Liver (tissue), 9 donors: Measurements from ENCODE around the gene BOD1L1. TPM values are rescaled to one million over a fixed set of nuclear protein-coding genes. Genes with fewer than 3 reads are reported as not detected.

Experiments
- DNase-seq: peaks from one replicate; pipeline ENCODE4 v3.0.0-alpha.2; 2017; ENCODE audit warnings: low spot score
- H3K27ac ChIP-seq, 2 donors: one replicate each; pipeline ENCODE4 v1.7.0; 2013; ENCODE audit warnings: inconsistent platforms in 2 of 2, low read length in 2 of 2, control low read depth in 1 of 2, low read depth in 1 of 2, mild to moderate bottlenecking in 1 of 2
- H3K27me3 ChIP-seq, 4 donors: one replicate each; pipeline versions ENCODE4 v1.6.1 to v1.7.0; 2013; ENCODE audit warnings: low read length in 3 of 4, inconsistent platforms in 1 of 4, mild to moderate bottlenecking in 1 of 4, moderate library complexity in 1 of 4; ENCODE audit not compliant: control insufficient read depth in 4 of 4, insufficient read depth in 4 of 4
- H3K36me3 ChIP-seq, 4 donors: one replicate each; pipeline versions ENCODE4 v1.6.1 to v1.7.0; 2013; ENCODE audit warnings: low read length in 3 of 4, mild to moderate bottlenecking in 3 of 4, low read depth in 1 of 4, moderate library complexity in 1 of 4; ENCODE audit not compliant: control insufficient read depth in 4 of 4, insufficient read depth in 3 of 4
- H3K4me1 ChIP-seq, 4 donors: one replicate each; pipeline versions ENCODE4 v1.6.1 to v1.7.0; 2013; ENCODE audit warnings: low read length in 3 of 4, mild to moderate bottlenecking in 3 of 4, moderate library complexity in 1 of 4; ENCODE audit not compliant: control insufficient read depth in 4 of 4, insufficient read depth in 4 of 4
- H3K4me3 ChIP-seq, 3 donors: one replicate each; pipeline versions ENCODE4 v1.6.1 to v1.7.0; 2013; ENCODE audit warnings: low read length in 3 of 3, control low read depth in 1 of 3, low read depth in 1 of 3, mild to moderate bottlenecking in 1 of 3
- H3K9ac ChIP-seq, 2 donors: one replicate each; pipeline ENCODE4 v1.7.0; 2013; ENCODE audit warnings: low read length in 2 of 2, mild to moderate bottlenecking in 2 of 2, moderate library complexity in 2 of 2, control low read depth in 1 of 2, low read depth in 1 of 2
- H3K9me3 ChIP-seq, 4 donors: one replicate each; pipeline versions ENCODE4 v1.6.1 to v1.7.0; 2013; ENCODE audit warnings: low read length in 3 of 4; ENCODE audit not compliant: control insufficient read depth in 4 of 4
- ATF3 ChIP-seq: IDR thresholded peaks from 2 replicates; pipeline ENCODE4 v1.6.1; 2016; ENCODE audit warnings: antibody characterized with exemption
- EGR1 ChIP-seq, 2 donors: IDR thresholded peaks; 2 replicates each; pipeline ENCODE4 v1.6.1; 2016 to 2018; ENCODE audit warnings: antibody characterized with exemption in 2 of 2, low read depth in 2 of 2
- FOXA1 ChIP-seq: IDR thresholded peaks from 2 replicates; pipeline ENCODE4 v1.6.1; 2016; ENCODE audit warnings: antibody characterized with exemption
- GABPA ChIP-seq, 2 donors: IDR thresholded peaks in 1 of 2; conservative IDR thresholded peaks in 1 of 2; 2 replicates each; pipeline ENCODE4 v1.6.1; 2016; ENCODE audit warnings: antibody characterized with exemption in 2 of 2, mild to moderate bottlenecking in 1 of 2, moderate library complexity in 1 of 2
- HNF4G ChIP-seq: IDR thresholded peaks from 2 replicates; pipeline ENCODE4 v1.6.1; 2016; ENCODE audit warnings: antibody characterized with exemption
- JUND ChIP-seq, 2 donors: IDR thresholded peaks; 2 replicates each; pipeline ENCODE4 v1.6.1; 2016; ENCODE audit warnings: antibody characterized with exemption in 2 of 2
- MAX ChIP-seq: IDR thresholded peaks from 2 replicates; pipeline ENCODE4 v1.6.1; 2016; ENCODE audit warnings: antibody characterized with exemption
- NR2F2 ChIP-seq: IDR thresholded peaks from 2 replicates; pipeline ENCODE4 v1.6.1; 2016; ENCODE audit warnings: antibody characterized with exemption
- RAD21 ChIP-seq, 2 donors: IDR thresholded peaks; 2 replicates each; pipeline ENCODE4 v1.6.1; 2016; ENCODE audit warnings: antibody characterized with exemption in 2 of 2, mild to moderate bottlenecking in 2 of 2
- RXRA ChIP-seq, 2 donors: IDR thresholded peaks; 2 replicates each; pipeline ENCODE4 v1.6.1; 2017 to 2018; ENCODE audit warnings: antibody characterized with exemption in 2 of 2, mild to moderate bottlenecking in 1 of 2
- SP1 ChIP-seq: IDR thresholded peaks from 2 replicates; pipeline ENCODE4 v1.6.1; 2018; ENCODE audit warnings: antibody characterized with exemption, mild to moderate bottlenecking
- TAF1 ChIP-seq: conservative IDR thresholded peaks from 2 replicates; pipeline ENCODE4 v1.6.1; 2016; ENCODE audit warnings: antibody characterized with exemption, mild to moderate bottlenecking
- YY1 ChIP-seq: IDR thresholded peaks from 2 replicates; pipeline ENCODE4 v1.6.1; 2016; ENCODE audit warnings: antibody characterized with exemption, mild to moderate bottlenecking
- WGBS: extraction: QIAGEN DNeasy Blood & Tissue Kit; methylation state at CpG from one replicate; pipeline ENCODE4 v1.1.7; 2013; 5-methylcytosine and 5-hydroxymethylcytosine counted together
- polyA plus RNA-seq, 2 donors: library from polyadenylated mRNA; stranded (reverse) in 1 of 2; unstranded in 1 of 2; fragments of 200-250 nt in 1 of 2; fragments of >200 nt in 1 of 2; fragmentation: Nextera tagmentation in 1 of 2; extraction: Ambion mirVana in 1 of 2; gene quantifications; one replicate each; pipeline versions ENCODE4 v1.2.1 to v1.2.3, GENCODE V29; 2013 to 2015
- total RNA-seq, 2 donors: library from RNA; depleted of rRNA; stranded (reverse); fragments of >200 nt; gene quantifications; one replicate each; pipeline ENCODE4 v1.2.3, GENCODE V29; 2014
- TF ChIP-seq, protein P1 (sequence below): fragments of 150-350 bp; IDR thresholded peaks from 2 replicates; pipeline ENCODE4 v1.5.1; 2017; ENCODE audit warnings: improper control_type of control experiment, low read depth, low read length; ENCODE audit not compliant: missing input control
- TF ChIP-seq, protein P2 (sequence below): IDR thresholded peaks from 2 replicates; pipeline ENCODE4 v1.6.1; 2016; ENCODE audit warnings: antibody characterized with exemption, mild to moderate bottlenecking
- donor health status: healthy.
- donor health status: healthy.
- donor health status: healthy.
- donor health status: healthy.
- donor health status: healthy.

Gene BOD1L1
- total and polyA plus RNA-seq, 4 donors = 4.1 to 19.2 (median 10.2) TPM

- no peaks in the 10 kb centered on the region for H3K27me3 ChIP-seq
- no peak for DNase-seq
- H3K4me1 ChIP-seq = no peaks in the 10 kb centered on the region
- 94% methylated on average over 4 of the region's 4 CpGs for WGBS
- peaks cover 2 to 67% (median 64%) of the 10 kb centered on the region in 4 donors for H3K36me3 ChIP-seq
- no peak overlapping the region for H3K4me3 ChIP-seq
- H3K27ac ChIP-seq = no peak overlapping the region
- TF ChIP-seq TAF1 (no peak), NR2F2 (no peak), GABPA (IDR thresholded peaks at IDR 0.05 in 1 of 2, conservative IDR thresholded peaks at IDR 0.05 in 1 of 2) (no peak), HNF4G (no peak), RAD21 (IDR thresholded peaks at IDR 0.05) (no peak), MAX (no peak)
- no peaks in the 10 kb centered on the region for H3K9me3 ChIP-seq
- no peak overlapping the region for H3K9ac ChIP-seq
Measured at GRCh38 chr4:13592220-13592619, 35.3 kb downstream of the BOD1L1 start.

DNA sequence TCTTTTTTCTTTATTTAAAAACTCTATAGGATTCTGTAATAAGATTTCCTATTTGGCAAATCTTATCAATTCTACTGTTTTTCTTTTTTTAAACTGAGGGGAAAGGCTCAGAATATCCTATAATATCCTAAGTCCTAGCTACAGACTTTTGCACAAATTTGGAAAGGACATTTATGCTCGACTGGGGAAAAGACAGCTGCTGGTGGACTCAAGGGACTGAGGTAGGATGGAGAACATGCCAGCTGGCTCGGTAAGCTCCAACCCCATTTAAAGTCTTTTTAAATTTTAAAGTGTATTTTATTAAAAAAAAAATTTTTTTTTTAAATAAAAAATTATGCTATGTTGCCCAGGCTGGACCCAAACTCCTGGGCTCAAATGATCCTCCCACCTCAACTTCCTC is 36.8 kb downstream of the BOD1L1 start:
- Histone ChIP-seq H3K4me1 (no peaks in the 10 kb centered on the region), H3K9me3 (no peaks in the 10 kb centered on the region), H3K4me3 (no peak overlapping the region), H3K36me3 (peaks cover 2 to 71% (median 65%) of the 10 kb centered on the region in 4 donors), H3K27ac (no peak overlapping the region), H3K9ac (no peak overlapping the region), H3K27me3 (no peaks in the 10 kb centered on the region)
- TF ChIP-seq YY1 = no peak
- no peak for TF ChIP-seq TAF1
- TF ChIP-seq, protein P1, sequence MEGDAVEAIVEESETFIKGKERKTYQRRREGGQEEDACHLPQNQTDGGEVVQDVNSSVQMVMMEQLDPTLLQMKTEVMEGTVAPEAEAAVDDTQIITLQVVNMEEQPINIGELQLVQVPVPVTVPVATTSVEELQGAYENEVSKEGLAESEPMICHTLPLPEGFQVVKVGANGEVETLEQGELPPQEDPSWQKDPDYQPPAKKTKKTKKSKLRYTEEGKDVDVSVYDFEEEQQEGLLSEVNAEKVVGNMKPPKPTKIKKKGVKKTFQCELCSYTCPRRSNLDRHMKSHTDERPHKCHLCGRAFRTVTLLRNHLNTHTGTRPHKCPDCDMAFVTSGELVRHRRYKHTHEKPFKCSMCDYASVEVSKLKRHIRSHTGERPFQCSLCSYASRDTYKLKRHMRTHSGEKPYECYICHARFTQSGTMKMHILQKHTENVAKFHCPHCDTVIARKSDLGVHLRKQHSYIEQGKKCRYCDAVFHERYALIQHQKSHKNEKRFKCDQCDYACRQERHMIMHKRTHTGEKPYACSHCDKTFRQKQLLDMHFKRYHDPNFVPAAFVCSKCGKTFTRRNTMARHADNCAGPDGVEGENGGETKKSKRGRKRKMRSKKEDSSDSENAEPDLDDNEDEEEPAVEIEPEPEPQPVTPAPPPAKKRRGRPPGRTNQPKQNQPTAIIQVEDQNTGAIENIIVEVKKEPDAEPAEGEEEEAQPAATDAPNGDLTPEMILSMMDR = no peak
- TF ChIP-seq JUND (IDR thresholded peaks at IDR 0.05) = no peak
- no peak for TF ChIP-seq ATF3
- no peak for TF ChIP-seq RAD21 (IDR thresholded peaks at IDR 0.05)
- TF ChIP-seq NR2F2 = no peak
- TF ChIP-seq RXRA (IDR thresholded peaks at IDR 0.05) = no peak
- no peak for TF ChIP-seq SP1
- no peak for TF ChIP-seq HNF4G
- no peak for TF ChIP-seq GABPA (IDR thresholded peaks at IDR 0.05 in 1 of 2, conservative IDR thresholded peaks at IDR 0.05 in 1 of 2)
- 96% methylated on average over 2 of the region's 2 CpGs for WGBS
- no peak for DNase-seq

DNA sequence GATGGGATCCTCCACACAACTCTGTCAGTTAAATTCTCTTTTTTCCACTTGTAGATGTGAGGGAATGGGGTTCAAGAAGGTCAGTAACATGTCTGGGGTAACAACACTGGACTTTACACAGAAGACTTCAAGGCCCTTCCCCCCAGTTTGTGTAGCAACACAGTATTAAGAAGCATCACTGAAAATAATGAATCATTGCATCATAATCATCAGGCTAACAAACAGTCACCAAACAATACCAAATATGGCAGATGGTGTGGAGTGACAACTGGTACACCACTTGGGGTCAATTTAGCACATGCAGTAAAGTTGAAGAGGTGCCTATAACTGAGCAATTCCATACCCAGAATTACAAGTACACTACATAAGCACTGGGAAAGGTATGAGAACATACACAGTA is 38.6 kb downstream of the BOD1L1 start:
- H3K4me1 ChIP-seq = no peaks in the 10 kb centered on the region
- H3K9me3 ChIP-seq = no peaks in the 10 kb centered on the region
- H3K4me3 ChIP-seq = no peak overlapping the region
- TF ChIP-seq, protein P1 = no peak
- no peak for TF ChIP-seq MAX
- TF ChIP-seq SP1 = no peak
- no peak for TF ChIP-seq EGR1 (IDR thresholded peaks at IDR 0.05; ENCODE audit: low read depth in 2 of 2)
- TF ChIP-seq FOXA1 = no peak
- TF ChIP-seq GABPA (IDR thresholded peaks at IDR 0.05 in 1 of 2, conservative IDR thresholded peaks at IDR 0.05 in 1 of 2) = no peak
- TF ChIP-seq, protein P2, sequence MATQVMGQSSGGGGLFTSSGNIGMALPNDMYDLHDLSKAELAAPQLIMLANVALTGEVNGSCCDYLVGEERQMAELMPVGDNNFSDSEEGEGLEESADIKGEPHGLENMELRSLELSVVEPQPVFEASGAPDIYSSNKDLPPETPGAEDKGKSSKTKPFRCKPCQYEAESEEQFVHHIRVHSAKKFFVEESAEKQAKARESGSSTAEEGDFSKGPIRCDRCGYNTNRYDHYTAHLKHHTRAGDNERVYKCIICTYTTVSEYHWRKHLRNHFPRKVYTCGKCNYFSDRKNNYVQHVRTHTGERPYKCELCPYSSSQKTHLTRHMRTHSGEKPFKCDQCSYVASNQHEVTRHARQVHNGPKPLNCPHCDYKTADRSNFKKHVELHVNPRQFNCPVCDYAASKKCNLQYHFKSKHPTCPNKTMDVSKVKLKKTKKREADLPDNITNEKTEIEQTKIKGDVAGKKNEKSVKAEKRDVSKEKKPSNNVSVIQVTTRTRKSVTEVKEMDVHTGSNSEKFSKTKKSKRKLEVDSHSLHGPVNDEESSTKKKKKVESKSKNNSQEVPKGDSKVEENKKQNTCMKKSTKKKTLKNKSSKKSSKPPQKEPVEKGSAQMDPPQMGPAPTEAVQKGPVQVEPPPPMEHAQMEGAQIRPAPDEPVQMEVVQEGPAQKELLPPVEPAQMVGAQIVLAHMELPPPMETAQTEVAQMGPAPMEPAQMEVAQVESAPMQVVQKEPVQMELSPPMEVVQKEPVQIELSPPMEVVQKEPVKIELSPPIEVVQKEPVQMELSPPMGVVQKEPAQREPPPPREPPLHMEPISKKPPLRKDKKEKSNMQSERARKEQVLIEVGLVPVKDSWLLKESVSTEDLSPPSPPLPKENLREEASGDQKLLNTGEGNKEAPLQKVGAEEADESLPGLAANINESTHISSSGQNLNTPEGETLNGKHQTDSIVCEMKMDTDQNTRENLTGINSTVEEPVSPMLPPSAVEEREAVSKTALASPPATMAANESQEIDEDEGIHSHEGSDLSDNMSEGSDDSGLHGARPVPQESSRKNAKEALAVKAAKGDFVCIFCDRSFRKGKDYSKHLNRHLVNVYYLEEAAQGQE = no peak
- H3K27me3 ChIP-seq = no peaks in the 10 kb centered on the region
- peaks cover 4 to 76% (median 58%) of the 10 kb centered on the region in 4 donors for H3K36me3 ChIP-seq
- H3K9ac ChIP-seq = no peak overlapping the region
- no peak for DNase-seq
- H3K27ac ChIP-seq = no peak overlapping the region
